ENCODE results near the gene ATF7IP2.
"Not testable (repeated sequence)": the region's sequence is repeated elsewhere in the genome, so short reads cannot be mapped to it uniquely, and the experiment has no call there.

DNA sequence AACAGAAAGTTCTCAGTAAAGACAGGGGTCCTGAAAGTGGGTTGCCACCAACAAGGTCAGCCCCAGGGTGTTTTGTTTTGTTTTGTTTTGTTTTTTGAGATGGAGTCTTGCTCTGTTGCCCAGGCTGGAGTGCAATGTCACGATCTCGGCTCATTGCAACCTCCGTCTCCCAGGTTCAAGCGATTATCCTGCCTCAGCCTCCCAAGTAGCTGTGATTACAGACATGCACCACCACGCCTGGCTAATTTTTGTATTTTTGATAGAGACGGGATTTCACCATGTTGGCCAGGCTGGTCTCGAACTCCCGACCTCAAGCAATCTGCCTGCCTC, 24.1 kb upstream of the ATF7IP2 start:
- TF ChIP-seq, protein P1, sequence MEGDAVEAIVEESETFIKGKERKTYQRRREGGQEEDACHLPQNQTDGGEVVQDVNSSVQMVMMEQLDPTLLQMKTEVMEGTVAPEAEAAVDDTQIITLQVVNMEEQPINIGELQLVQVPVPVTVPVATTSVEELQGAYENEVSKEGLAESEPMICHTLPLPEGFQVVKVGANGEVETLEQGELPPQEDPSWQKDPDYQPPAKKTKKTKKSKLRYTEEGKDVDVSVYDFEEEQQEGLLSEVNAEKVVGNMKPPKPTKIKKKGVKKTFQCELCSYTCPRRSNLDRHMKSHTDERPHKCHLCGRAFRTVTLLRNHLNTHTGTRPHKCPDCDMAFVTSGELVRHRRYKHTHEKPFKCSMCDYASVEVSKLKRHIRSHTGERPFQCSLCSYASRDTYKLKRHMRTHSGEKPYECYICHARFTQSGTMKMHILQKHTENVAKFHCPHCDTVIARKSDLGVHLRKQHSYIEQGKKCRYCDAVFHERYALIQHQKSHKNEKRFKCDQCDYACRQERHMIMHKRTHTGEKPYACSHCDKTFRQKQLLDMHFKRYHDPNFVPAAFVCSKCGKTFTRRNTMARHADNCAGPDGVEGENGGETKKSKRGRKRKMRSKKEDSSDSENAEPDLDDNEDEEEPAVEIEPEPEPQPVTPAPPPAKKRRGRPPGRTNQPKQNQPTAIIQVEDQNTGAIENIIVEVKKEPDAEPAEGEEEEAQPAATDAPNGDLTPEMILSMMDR (IDR thresholded peaks at IDR 0.05; ENCODE audit: insufficient read depth, low read depth, low read length): not testable (repeated sequence)
- TF ChIP-seq EZH2 (IDR thresholded peaks at IDR 0.05; ENCODE audit: insufficient read depth, low read length): not testable (repeated sequence)
